ENCODE data around the gene ISCU. TPM values are rescaled to one million over a fixed set of nuclear protein-coding genes. Genes with fewer than 3 reads are reported as not detected.

The ISCU gene
- total and polyA plus RNA-seq, 9 of the 15 experiments (the other 6 are each of a cell fraction or from before 2014, with no cell fraction given) = 15.9 to 92.5 (median 77.3) TPM

DNA sequence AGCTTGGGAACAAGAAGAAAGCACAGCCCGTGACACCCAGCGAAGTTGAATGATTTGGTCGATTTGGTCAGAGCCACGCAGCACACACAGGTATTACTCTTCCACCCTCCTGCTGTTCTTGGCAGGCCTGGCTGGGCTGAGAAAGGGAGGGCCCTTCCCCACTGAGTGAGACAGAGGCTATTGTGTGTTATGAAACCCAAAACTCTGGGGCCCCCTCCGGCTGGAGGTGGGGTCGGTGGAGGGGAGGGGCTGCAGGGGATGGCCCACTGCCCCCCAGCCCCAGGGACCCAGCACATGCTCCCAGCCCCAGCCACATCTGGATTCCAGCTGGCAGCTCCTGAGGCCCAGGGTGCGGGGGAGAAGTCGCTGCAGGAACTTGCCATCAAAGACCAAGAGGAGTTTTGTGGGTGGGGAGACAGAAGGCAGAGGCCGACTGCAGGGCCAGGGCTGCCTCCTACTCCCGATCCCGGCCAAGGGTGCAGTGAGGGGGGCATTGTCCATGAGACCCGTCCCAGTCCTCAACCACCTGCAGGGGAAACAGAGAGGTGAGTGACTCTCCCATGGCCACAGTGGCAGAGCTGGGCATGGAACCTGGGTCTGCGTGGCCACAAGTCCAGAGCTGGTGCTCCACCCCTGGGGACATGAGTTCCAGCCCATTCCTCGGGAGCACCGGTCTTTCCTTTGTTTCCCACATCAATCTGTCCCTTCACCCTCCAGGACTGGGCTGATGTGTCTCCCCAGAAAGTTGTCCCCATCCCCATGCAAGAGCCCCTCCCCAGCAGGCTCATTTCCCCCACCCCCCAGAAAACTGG lies 26.8 kb downstream of the ISCU start:
- DNase-seq (ENCODE audit: extremely low read depth in 1 of 4, low spot score in 3 of 4) (no peak), ATAC-seq (peak; percentile 50), FAIRE-seq (no peak)
- Histone ChIP-seq H3K4me2 (ENCODE audit: insufficient read depth, low read length) (no peak overlapping the region), H3K79me2 (ENCODE audit: control insufficient read depth, insufficient read depth, low read length) (no peaks in the 10 kb centered on the region), H4K20me1 (replicated peaks; ENCODE audit: control insufficient read depth, insufficient read depth, low read length) (no peaks in the 10 kb centered on the region), H3K9me1 (ENCODE audit: control insufficient read depth, insufficient read depth, low read length) (no peaks in the 10 kb centered on the region), H3K9me3 (replicated peaks; ENCODE audit: control insufficient read depth, insufficient read depth, low read depth, low read length) (no peaks in the 10 kb centered on the region), H3K4me3 (no peak overlapping the region), H3K27me3 (ENCODE audit: control insufficient read depth in 2 of 2, insufficient read depth in 2 of 2, low read length in 2 of 2) (peaks cover 0 to 33% of the 10 kb centered on the region in 2 experiments; a peak in 3 of 5 replicates), H3K36me3 (ENCODE audit: control insufficient read depth, insufficient read depth, low read length) (no peaks in the 10 kb centered on the region), H3K4me1 (replicated peaks in 1 of 2; ENCODE audit: control insufficient read depth in 2 of 2, insufficient read depth in 2 of 2, low read length in 2 of 2) (peaks cover 0 to 24% of the 10 kb centered on the region in 2 experiments; a peak in 1 of 5 replicates), H2AFZ (ENCODE audit: low read depth, low read length) (no peak overlapping the region), H3K9ac (ENCODE audit: insufficient read depth in 1 of 2, low read depth in 2 of 2, low read length in 2 of 2) (peak overlapping the region in 1 of 2 experiments; percentile 80; a peak in 2 of 4 replicates), H3K27ac (ENCODE audit: extremely low read depth, low read depth, low read length) (no peak overlapping the region)
- 14% methylated on average over 15 of the region's 15 CpGs for WGBS (ENCODE audit: insufficient coverage, low coverage, missing lambda C conversion rate)
- in situ Hi-C loops (cut with MboI) = no loop called here
- POLR2A ChIA-PET = interaction anchor here (0.6 to 1.0 kb wide), 4 partner anchors 9 to 40 kb away, joined by 3 to 5 read pairs (median 3); no protein-coding TSS in a partner anchor
- BruUV-seq (replicated peaks) = no TSS peak
- CTCF ChIA-PET (ENCODE audit: low intra/inter-chr PET ratio) = no interaction called here
- intact Hi-C loops (cut with micrococcal nuclease) = no loop called here
- TF ChIP-seq CEBPB (tag; IDR thresholded peaks at IDR 0.05) = no peak

DNA sequence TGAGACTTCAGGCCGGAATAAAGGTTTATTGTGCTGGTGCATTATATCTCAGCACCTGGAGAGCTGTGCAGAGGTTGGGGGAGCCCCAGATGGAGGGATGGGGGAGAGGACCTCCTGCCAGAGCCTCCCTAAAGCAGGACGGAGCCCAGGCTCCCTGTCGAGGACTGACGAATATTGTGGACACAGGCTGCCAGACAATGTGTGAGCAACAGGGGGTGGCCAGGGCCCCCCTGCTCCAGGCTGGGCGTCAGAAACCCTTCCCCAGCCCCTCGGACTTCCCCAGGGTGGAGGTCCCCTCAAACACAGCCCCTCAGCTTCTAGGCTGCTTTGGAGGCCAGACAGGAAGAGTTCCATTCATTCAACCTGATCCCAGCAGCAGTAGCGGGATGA lies 27.4 kb downstream of the ISCU start:
- no peak overlapping the region for H3K27ac ChIP-seq (ENCODE audit: extremely low read depth, low read depth, low read length)
- ATAC-seq = no peak
- 0 out of 4 replicates have a peak overlapping the region, but pooled peaks of 1 of the 2 experiments have one; percentile 15 for H3K9ac ChIP-seq (ENCODE audit: insufficient read depth in 1 of 2, low read depth in 2 of 2, low read length in 2 of 2)
- H2AFZ ChIP-seq (ENCODE audit: low read depth, low read length) = no peak overlapping the region
- BruUV-seq (replicated peaks) = no TSS peak
- peaks cover 0 to 28% of the 10 kb centered on the region in 2 experiments; a peak in 3 of 5 replicates for H3K27me3 ChIP-seq (ENCODE audit: control insufficient read depth in 2 of 2, insufficient read depth in 2 of 2, low read length in 2 of 2)
- no peaks in the 10 kb centered on the region for H3K79me2 ChIP-seq (ENCODE audit: control insufficient read depth, insufficient read depth, low read length)
- 28% methylated on average over 7 of the region's 7 CpGs for WGBS (ENCODE audit: insufficient coverage, low coverage, missing lambda C conversion rate)
- no peak for FAIRE-seq
- H3K4me2 ChIP-seq (ENCODE audit: insufficient read depth, low read length) = no peak overlapping the region
- H3K9me3 ChIP-seq (replicated peaks; ENCODE audit: control insufficient read depth, insufficient read depth, low read depth, low read length) = no peaks in the 10 kb centered on the region
- no peaks in the 10 kb centered on the region for H3K36me3 ChIP-seq (ENCODE audit: control insufficient read depth, insufficient read depth, low read length)
- no peaks in the 10 kb centered on the region for H3K9me1 ChIP-seq (ENCODE audit: control insufficient read depth, insufficient read depth, low read length)
- peaks cover 0 to 24% of the 10 kb centered on the region in 2 experiments; a peak in 1 of 5 replicates for H3K4me1 ChIP-seq (replicated peaks in 1 of 2; ENCODE audit: control insufficient read depth in 2 of 2, insufficient read depth in 2 of 2, low read length in 2 of 2)
- CTCF ChIA-PET (ENCODE audit: low intra/inter-chr PET ratio) = no interaction called here
- H4K20me1 ChIP-seq (replicated peaks; ENCODE audit: control insufficient read depth, insufficient read depth, low read length) = no peaks in the 10 kb centered on the region
- POLR2A ChIA-PET = interaction anchor here (0.7 kb wide), 1 partner anchor 14 kb away, joined by 3 read pairs; no protein-coding TSS in a partner anchor
- H3K4me3 ChIP-seq = no peak overlapping the region
- DNase-seq (ENCODE audit: extremely low read depth in 1 of 4, low spot score in 3 of 4) = no peak
- intact Hi-C loops (cut with micrococcal nuclease) (no loop called here), in situ Hi-C loops (cut with MboI) (no loop called here)
- TF ChIP-seq KAT7 (CRISPR knock-in tag; IDR thresholded peaks at IDR 0.05; ENCODE audit: borderline replicate concordance) (no peak), MCM2 (IDR thresholded peaks at IDR 0.05; ENCODE audit: low read depth) (no peak), NR2F6 (CRISPR knock-in tag; IDR thresholded peaks at IDR 0.05) (no peak), SNRNP70 (optimal IDR thresholded peaks at IDR 0.05; ENCODE audit: low read depth, low read length) (no peak), HNRNPL (IDR thresholded peaks at IDR 0.05; ENCODE audit: low read depth, low read length) (no peak), C11orf30 (IDR thresholded peaks at IDR 0.05; ENCODE audit: low read depth) (no peak)
- TF ChIP-seq, protein P1, sequence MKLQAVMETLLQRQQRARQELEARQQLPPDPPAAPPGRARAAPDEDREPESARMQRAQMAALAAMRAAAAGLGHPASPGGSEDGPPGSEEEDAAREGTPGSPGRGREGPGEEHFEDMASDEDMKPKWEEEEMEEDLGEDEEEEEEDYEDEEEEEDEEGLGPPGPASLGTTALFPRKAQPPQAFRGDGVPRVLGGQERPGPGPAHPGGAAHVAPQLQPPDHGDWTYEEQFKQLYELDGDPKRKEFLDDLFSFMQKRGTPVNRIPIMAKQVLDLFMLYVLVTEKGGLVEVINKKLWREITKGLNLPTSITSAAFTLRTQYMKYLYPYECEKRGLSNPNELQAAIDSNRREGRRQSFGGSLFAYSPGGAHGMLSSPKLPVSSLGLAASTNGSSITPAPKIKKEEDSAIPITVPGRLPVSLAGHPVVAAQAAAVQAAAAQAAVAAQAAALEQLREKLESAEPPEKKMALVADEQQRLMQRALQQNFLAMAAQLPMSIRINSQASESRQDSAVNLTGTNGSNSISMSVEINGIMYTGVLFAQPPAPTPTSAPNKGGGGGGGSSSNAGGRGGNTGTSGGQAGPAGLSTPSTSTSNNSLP (IDR thresholded peaks at IDR 0.05; ENCODE audit: borderline replicate concordance, low read depth, low read length) = no peak
- TF ChIP-seq, protein P2, sequence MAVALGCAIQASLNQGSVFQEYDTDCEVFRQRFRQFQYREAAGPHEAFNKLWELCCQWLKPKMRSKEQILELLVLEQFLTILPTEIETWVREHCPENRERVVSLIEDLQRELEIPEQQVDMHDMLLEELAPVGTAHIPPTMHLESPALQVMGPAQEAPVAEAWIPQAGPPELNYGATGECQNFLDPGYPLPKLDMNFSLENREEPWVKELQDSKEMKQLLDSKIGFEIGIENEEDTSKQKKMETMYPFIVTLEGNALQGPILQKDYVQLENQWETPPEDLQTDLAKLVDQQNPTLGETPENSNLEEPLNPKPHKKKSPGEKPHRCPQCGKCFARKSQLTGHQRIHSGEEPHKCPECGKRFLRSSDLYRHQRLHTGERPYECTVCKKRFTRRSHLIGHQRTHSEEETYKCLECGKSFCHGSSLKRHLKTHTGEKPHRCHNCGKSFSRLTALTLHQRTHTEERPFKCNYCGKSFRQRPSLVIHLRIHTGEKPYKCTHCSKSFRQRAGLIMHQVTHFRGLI (CRISPR knock-in tag; IDR thresholded peaks at IDR 0.05) = no peak
